ENCODE data around the gene SPACA9.

GRCh38 chr9:132927704-132928103, 49.0 kb downstream of the SPACA9 start:
- TF ChIP-seq CTCF (IDR thresholded peaks at IDR 0.05; ENCODE audit: low read depth, low read length) (no peak), EZH2phosphoT487 (IDR thresholded peaks at IDR 0.05; ENCODE audit: low read depth) (no peak)

Data from OCI-LY3 (cell line).